Kidney epithelial cell (primary cell): ENCODE data around the gene AFF3. TPM values are rescaled to one million over a fixed set of nuclear protein-coding genes. Genes with fewer than 3 reads are reported as not detected.

Source experiments
- DNase-seq: peaks from one replicate; pipeline ENCODE4 v3.0.0-alpha.2; 2010; ENCODE audit warnings: low read depth
- H3K27me3 ChIP-seq: 2 replicates; pipeline ENCODE4 v1.6.0; 2011; ENCODE audit warnings: low read length; ENCODE audit not compliant: control insufficient read depth, insufficient read depth
- H3K36me3 ChIP-seq: 2 replicates; pipeline ENCODE4 v1.5.1; 2011; ENCODE audit warnings: low read length; ENCODE audit not compliant: control insufficient read depth, insufficient read depth
- H3K4me3 ChIP-seq: 2 replicates; pipeline ENCODE4 v1.5.1; 2011; ENCODE audit warnings: low read depth, mild to moderate bottlenecking, control low read depth, low read length
- CTCF ChIP-seq: IDR thresholded peaks from 2 replicates; pipeline ENCODE4 v1.5.1; 2011; ENCODE audit warnings: mild to moderate bottlenecking, moderate library complexity, low read length, control low read depth, inconsistent platforms; ENCODE audit not compliant: insufficient read depth, poor library complexity, severe bottlenecking
- total RNA-seq: library from RNA; depleted of rRNA; stranded (reverse); fragments of >200 nt; gene quantifications from 2 replicates; pipeline ENCODE4 v1.2.3, GENCODE V29; 2015

AFF3 gene
- total RNA-seq, 1 donor from 2014 or later: 13.9 TPM

- TF ChIP-seq CTCF: no peak
- DNase-seq: no peak
- H3K27me3 ChIP-seq: no peaks in the 10 kb centered on the region
- H3K36me3 ChIP-seq: no peaks in the 10 kb centered on the region
- no peak overlapping the region for H3K4me3 ChIP-seq
Observed at GRCh38 chr2:99816908-99817307, 325.5 kb downstream of the AFF3 start.

DNA sequence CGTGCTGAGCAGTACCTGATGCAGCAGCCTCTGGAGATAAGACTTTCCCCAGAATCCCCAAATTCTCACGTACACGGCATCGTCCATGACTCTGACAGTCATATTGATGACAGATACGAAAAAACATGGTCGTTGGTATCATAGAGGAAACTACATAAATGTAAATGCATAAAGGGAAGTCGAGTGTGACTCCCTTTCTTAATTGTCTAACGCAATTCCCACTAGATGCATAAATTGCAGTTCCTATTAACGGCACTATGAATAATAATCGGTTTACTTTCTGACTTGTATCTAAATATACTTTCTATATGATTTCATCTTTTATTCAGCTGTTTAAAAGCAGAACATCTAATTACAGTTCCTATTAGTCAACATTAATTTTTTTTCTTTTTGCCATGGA is 330.0 kb downstream of the AFF3 start:
- no peaks in the 10 kb centered on the region for H3K27me3 ChIP-seq
- H3K36me3 ChIP-seq: no peaks in the 10 kb centered on the region
- no peak for DNase-seq
- TF ChIP-seq CTCF: no peak
- no peak overlapping the region for H3K4me3 ChIP-seq

- no peak overlapping the region for H3K4me3 ChIP-seq
- DNase-seq: no peak
- TF ChIP-seq CTCF: no peak
- no peaks in the 10 kb centered on the region for H3K27me3 ChIP-seq
- H3K36me3 ChIP-seq: no peaks in the 10 kb centered on the region
Observed at GRCh38 chr2:99811544-99811943, 330.8 kb downstream of the AFF3 start.

DNA sequence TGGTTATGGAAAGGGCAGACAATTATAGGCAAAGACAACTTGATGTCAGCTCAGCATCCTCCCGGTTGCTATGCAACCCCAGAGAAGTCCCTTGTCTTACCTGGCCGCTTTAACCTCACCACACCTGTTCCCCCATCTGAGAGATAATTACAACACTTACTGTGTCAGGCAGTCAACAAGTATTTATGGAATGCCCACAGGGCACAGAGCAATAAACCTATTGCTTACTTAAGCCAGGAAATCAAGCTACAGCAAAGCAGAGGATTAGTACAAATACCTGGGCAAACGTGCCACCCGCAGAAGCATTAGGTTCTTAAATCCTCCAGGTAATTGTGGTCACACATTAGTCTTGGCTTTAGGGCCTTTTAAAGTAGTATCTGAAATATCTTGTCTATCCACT is 332.2 kb downstream of the AFF3 start:
- Histone ChIP-seq H3K4me3 (no peak overlapping the region), H3K36me3 (no peaks in the 10 kb centered on the region), H3K27me3 (no peaks in the 10 kb centered on the region)
- no peak for DNase-seq
- no peak for TF ChIP-seq CTCF

- DNase-seq: no peak
- no peak overlapping the region for H3K4me3 ChIP-seq
Observed at GRCh38 chr2:99809259-99809900, 333.0 kb downstream of the AFF3 start.

More at GRCh38 chr2:99809259-99809900, 333.0 kb downstream of the AFF3 start:
- Histone ChIP-seq H3K36me3 (no peaks in the 10 kb centered on the region), H3K27me3 (no peaks in the 10 kb centered on the region)
- TF ChIP-seq CTCF: no peak
